Activated naive CD8-positive, alpha-beta T cell (primary cell): ENCODE results near the gene TMEM63C.

Source experiments
- H3K27ac Mint-ChIP-seq: one replicate; pipeline ENCODE4 v1.8.0; 2021; ENCODE audit warnings: mixed read lengths
- H3K27me3 Mint-ChIP-seq: one replicate; pipeline ENCODE4 v1.8.0; 2021; ENCODE audit warnings: mixed read lengths
- H3K36me3 Mint-ChIP-seq: one replicate; pipeline ENCODE4 v1.8.0; 2021; ENCODE audit warnings: mixed read lengths
- H3K4me1 Mint-ChIP-seq: one replicate; pipeline ENCODE4 v1.8.0; 2021; ENCODE audit warnings: low read depth, mixed read lengths
- H3K4me3 Mint-ChIP-seq: one replicate; pipeline ENCODE4 v1.8.0; 2021; ENCODE audit warnings: mild to moderate bottlenecking, mixed read lengths
- H3K9me3 Mint-ChIP-seq: one replicate; pipeline ENCODE4 v1.8.0; 2021; ENCODE audit warnings: low read depth, mixed read lengths

TMEM63C gene

GRCh38 chr14:77178656-77179055 lies 2.9 kb upstream of the TMEM63C start:
- Mint-ChIP-seq H3K4me1 (peaks cover 12% of the 10 kb centered on the region), H3K27ac (no peak overlapping the region), H3K27me3 (peaks cover 8% of the 10 kb centered on the region), H3K36me3 (no peaks in the 10 kb centered on the region), H3K4me3 (no peak overlapping the region), H3K9me3 (no peaks in the 10 kb centered on the region)

- peaks cover 2% of the 10 kb centered on the region for H3K27me3 Mint-ChIP-seq
Measured at GRCh38 chr14:77180726-77181602, 634 bp upstream of the TMEM63C start.

DNA sequence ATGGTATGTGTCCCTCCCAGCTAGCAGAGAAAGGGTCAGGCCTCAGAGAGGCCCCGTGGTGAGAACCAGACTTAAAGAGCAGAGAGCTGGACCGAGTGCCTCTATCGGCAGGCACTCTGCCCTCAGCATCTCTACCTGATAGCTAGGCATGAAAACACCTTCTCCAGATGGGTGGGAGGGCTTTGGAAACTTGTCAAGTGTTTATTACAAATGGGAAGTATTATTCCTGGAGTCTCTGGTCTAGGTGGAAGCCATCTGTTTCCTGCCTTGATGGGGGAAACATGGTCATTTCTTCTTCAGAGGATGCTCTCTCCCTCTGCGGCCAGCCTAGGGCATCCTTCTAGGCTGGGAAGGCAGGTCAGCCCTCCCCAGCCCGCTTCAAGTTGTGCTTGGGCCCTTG lies 2.3 kb downstream of the TMEM63C start:
- peaks cover 6% of the 10 kb centered on the region for H3K27me3 Mint-ChIP-seq

More at GRCh38 chr14:77180726-77181602, 634 bp upstream of the TMEM63C start:
- H3K4me3 Mint-ChIP-seq = peak overlapping the region; percentile 82
- no peaks in the 10 kb centered on the region for H3K36me3 Mint-ChIP-seq
- no peaks in the 10 kb centered on the region for H3K9me3 Mint-ChIP-seq
- H3K4me1 Mint-ChIP-seq = peaks cover 12% of the 10 kb centered on the region
- H3K27ac Mint-ChIP-seq = peak overlapping the region; percentile 28

GRCh38 chr14:77184396-77185092 lies 2.9 kb downstream of the TMEM63C start:
- Mint-ChIP-seq H3K4me3 (no peak overlapping the region), H3K36me3 (no peaks in the 10 kb centered on the region), H3K27ac (no peak overlapping the region)

More for the DNA sequence above, 2.3 kb downstream of the TMEM63C start:
- Mint-ChIP-seq H3K27ac (no peak overlapping the region), H3K36me3 (no peaks in the 10 kb centered on the region), H3K4me3 (no peak overlapping the region), H3K4me1 (peaks cover 12% of the 10 kb centered on the region), H3K9me3 (no peaks in the 10 kb centered on the region)

DNA sequence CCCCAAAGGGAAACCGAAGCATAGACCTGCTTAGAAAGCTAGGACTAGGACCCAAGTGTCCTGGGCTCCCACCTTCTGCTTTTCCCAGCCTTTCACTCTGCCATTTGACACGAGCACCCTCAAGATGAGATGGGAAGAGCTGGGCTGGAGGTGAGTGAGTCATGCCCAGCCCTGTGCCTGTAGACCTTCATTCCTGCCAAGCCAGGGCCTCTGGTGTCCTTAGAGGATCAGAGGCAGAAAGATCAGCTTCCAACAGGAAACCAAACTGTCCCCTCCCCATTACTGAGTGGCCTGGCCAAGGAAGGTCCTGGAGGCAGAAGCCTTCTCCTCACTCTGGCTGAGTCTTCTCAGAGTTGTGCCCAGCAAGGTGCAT lies 3.5 kb downstream of the TMEM63C start:
- H3K4me3 Mint-ChIP-seq = no peak overlapping the region
- H3K36me3 Mint-ChIP-seq = no peaks in the 10 kb centered on the region
- H3K9me3 Mint-ChIP-seq = no peaks in the 10 kb centered on the region
- peaks cover 12% of the 10 kb centered on the region for H3K4me1 Mint-ChIP-seq
- H3K27me3 Mint-ChIP-seq = peaks cover 6% of the 10 kb centered on the region
- no peak overlapping the region for H3K27ac Mint-ChIP-seq

More at GRCh38 chr14:77184396-77185092, 2.9 kb downstream of the TMEM63C start:
- Mint-ChIP-seq H3K27me3 (peaks cover 6% of the 10 kb centered on the region), H3K4me1 (peaks cover 12% of the 10 kb centered on the region), H3K9me3 (no peaks in the 10 kb centered on the region)

GRCh38 chr14:77186911-77187648 lies 5.5 kb downstream of the TMEM63C start:
- H3K4me1 Mint-ChIP-seq = peaks cover 9% of the 10 kb centered on the region
- H3K27me3 Mint-ChIP-seq = peaks cover 6% of the 10 kb centered on the region
- no peaks in the 10 kb centered on the region for H3K9me3 Mint-ChIP-seq
- H3K27ac Mint-ChIP-seq = no peak overlapping the region
- no peaks in the 10 kb centered on the region for H3K36me3 Mint-ChIP-seq
- no peak overlapping the region for H3K4me3 Mint-ChIP-seq

GRCh38 chr14:77187649-77188012 lies 6.0 kb downstream of the TMEM63C start:
- Mint-ChIP-seq H3K4me1 (peaks cover 6% of the 10 kb centered on the region), H3K27ac (no peak overlapping the region), H3K27me3 (peaks cover 4% of the 10 kb centered on the region), H3K36me3 (no peaks in the 10 kb centered on the region), H3K4me3 (no peak overlapping the region), H3K9me3 (no peaks in the 10 kb centered on the region)

- Mint-ChIP-seq H3K4me1 (no peaks in the 10 kb centered on the region), H3K36me3 (no peaks in the 10 kb centered on the region), H3K27ac (no peak overlapping the region), H3K9me3 (no peaks in the 10 kb centered on the region), H3K27me3 (peaks cover 4% of the 10 kb centered on the region), H3K4me3 (no peak overlapping the region)
Measured at GRCh38 chr14:77189479-77189878, 7.9 kb downstream of the TMEM63C start.

GRCh38 chr14:77190977-77191376 lies 9.4 kb downstream of the TMEM63C start:
- Mint-ChIP-seq H3K36me3 (no peaks in the 10 kb centered on the region), H3K9me3 (no peaks in the 10 kb centered on the region), H3K27me3 (peaks cover 4% of the 10 kb centered on the region), H3K4me3 (no peak overlapping the region), H3K4me1 (no peaks in the 10 kb centered on the region), H3K27ac (no peak overlapping the region)

GRCh38 chr14:77194706-77195105 lies 13.1 kb downstream of the TMEM63C start:
- Mint-ChIP-seq H3K27ac (no peak overlapping the region), H3K9me3 (no peaks in the 10 kb centered on the region), H3K4me3 (no peak overlapping the region)

DNA sequence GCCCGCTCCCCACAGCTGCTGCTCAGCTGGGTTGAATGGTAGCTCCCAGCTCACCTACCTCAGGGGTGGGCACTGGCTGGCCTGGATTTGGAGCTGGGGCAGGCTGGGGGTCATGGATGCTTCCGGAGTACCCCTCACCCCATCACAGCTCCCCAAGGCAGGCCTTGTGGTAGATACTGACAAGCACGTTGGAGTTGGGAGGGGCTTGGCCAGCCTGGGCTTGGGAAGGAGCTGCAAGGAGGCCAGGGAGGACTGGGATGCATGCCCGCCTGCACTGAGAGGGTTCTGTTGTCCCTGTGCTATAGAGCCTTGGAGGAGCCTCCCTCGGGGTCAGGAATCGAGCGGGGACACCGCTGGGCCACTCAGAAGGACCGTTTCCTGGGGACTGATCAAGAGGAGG lies 14.2 kb downstream of the TMEM63C start:
- Mint-ChIP-seq H3K4me3 (no peak overlapping the region), H3K9me3 (no peaks in the 10 kb centered on the region), H3K4me1 (no peaks in the 10 kb centered on the region), H3K27ac (no peak overlapping the region), H3K27me3 (peaks cover 2% of the 10 kb centered on the region), H3K36me3 (no peaks in the 10 kb centered on the region)

More at GRCh38 chr14:77194706-77195105, 13.1 kb downstream of the TMEM63C start:
- H3K4me1 Mint-ChIP-seq = no peaks in the 10 kb centered on the region
- peaks cover 2% of the 10 kb centered on the region for H3K27me3 Mint-ChIP-seq
- no peaks in the 10 kb centered on the region for H3K36me3 Mint-ChIP-seq

DNA sequence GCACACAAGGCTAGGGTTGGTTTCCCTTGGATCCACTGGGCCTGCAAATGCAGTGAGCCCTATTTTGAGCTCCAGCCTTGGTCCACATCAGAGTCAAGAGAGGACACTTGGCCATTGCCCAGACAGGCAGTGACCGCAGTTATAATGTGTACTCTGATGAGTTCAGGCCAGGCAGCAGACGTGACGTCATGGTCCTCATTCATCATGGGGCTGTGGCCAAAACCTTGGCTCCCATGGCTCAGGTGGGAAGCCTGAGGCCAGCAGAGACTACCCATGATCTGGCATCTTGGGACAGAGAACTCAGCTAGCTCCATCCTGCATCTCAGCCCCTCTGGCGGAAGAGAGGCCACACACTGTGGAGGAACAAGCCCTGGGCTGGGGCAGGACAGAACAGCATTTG lies 16.4 kb downstream of the TMEM63C start:
- no peaks in the 10 kb centered on the region for H3K9me3 Mint-ChIP-seq
- H3K27ac Mint-ChIP-seq = no peak overlapping the region
- no peaks in the 10 kb centered on the region for H3K36me3 Mint-ChIP-seq
- no peak overlapping the region for H3K4me3 Mint-ChIP-seq
- H3K4me1 Mint-ChIP-seq = no peaks in the 10 kb centered on the region
- peaks cover 2% of the 10 kb centered on the region for H3K27me3 Mint-ChIP-seq

- Mint-ChIP-seq H3K9me3 (no peaks in the 10 kb centered on the region), H3K4me3 (no peak overlapping the region), H3K4me1 (no peaks in the 10 kb centered on the region), H3K27me3 (peaks cover 2% of the 10 kb centered on the region), H3K36me3 (no peaks in the 10 kb centered on the region), H3K27ac (no peak overlapping the region)
Measured at GRCh38 chr14:77198561-77198960, 17.0 kb downstream of the TMEM63C start.

GRCh38 chr14:77199590-77199989 lies 18.0 kb downstream of the TMEM63C start:
- H3K9me3 Mint-ChIP-seq = no peaks in the 10 kb centered on the region
- H3K27ac Mint-ChIP-seq = no peak overlapping the region
- no peaks in the 10 kb centered on the region for H3K36me3 Mint-ChIP-seq
- H3K4me1 Mint-ChIP-seq = no peaks in the 10 kb centered on the region
- H3K4me3 Mint-ChIP-seq = no peak overlapping the region
- H3K27me3 Mint-ChIP-seq = peaks cover 2% of the 10 kb centered on the region
